Naive B cell (primary cell): ENCODE data around the gene FSTL3. TPM values are rescaled to one million over a fixed set of nuclear protein-coding genes. Genes with fewer than 3 reads are reported as not detected.
"Not testable (repeated sequence)": the region's sequence is repeated elsewhere in the genome, so short reads cannot be mapped to it uniquely, and the experiment has no call there.

Experiments
- ATAC-seq, 2 donors: fragments of 150-1000 bp; cut with Tn5 transposase; 2 replicates each; pipeline ENCODE4 v1.10.0; 2021; ENCODE audit warnings: low read depth in 2 of 2, mild to moderate bottlenecking in 2 of 2, moderate library complexity in 2 of 2
- DNase-seq: peaks from one replicate; pipeline ENCODE4 v3.0.0; 2022
- H3K27ac Mint-ChIP-seq, 6 donors: one replicate each; pipeline ENCODE4 v1.8.0; 2020 to 2022; ENCODE audit warnings: mild to moderate bottlenecking in 6 of 6, mixed read lengths in 6 of 6, moderate library complexity in 5 of 6, inconsistent platforms in 2 of 6
- H3K27me3 Mint-ChIP-seq, 3 donors: one replicate each; pipeline ENCODE4 v1.8.0; 2021 to 2022; ENCODE audit warnings: mixed read lengths in 3 of 3, mild to moderate bottlenecking in 1 of 3
- H3K36me3 Mint-ChIP-seq, 2 donors: one replicate each; pipeline ENCODE4 v1.8.0; 2020 to 2022; ENCODE audit warnings: mixed read lengths in 2 of 2, inconsistent platforms in 1 of 2, mild to moderate bottlenecking in 1 of 2
- H3K4me1 Mint-ChIP-seq, 3 donors: one replicate each; pipeline ENCODE4 v1.8.0; 2020 to 2022; ENCODE audit warnings: mixed read lengths in 3 of 3, inconsistent platforms in 1 of 3, mild to moderate bottlenecking in 1 of 3, moderate library complexity in 1 of 3
- H3K4me3 Mint-ChIP-seq, 8 donors: one replicate each; pipeline ENCODE4 v1.8.0; 2020 to 2022; ENCODE audit warnings: mild to moderate bottlenecking in 8 of 8, mixed read lengths in 8 of 8, moderate library complexity in 8 of 8, inconsistent platforms in 2 of 8
- H3K9me3 Mint-ChIP-seq, 7 donors: one replicate each; pipeline ENCODE4 v1.8.0; 2020 to 2022; ENCODE audit warnings: mixed read lengths in 7 of 7, mild to moderate bottlenecking in 5 of 7, inconsistent platforms in 2 of 7, moderate library complexity in 1 of 7
- polyA plus RNA-seq, 6 donors: library from polyadenylated mRNA; unstranded; fragments of 300-500 nt; fragmentation: Illumina TruSeq; gene quantifications; one replicate each; pipeline ENCODE4 v1.2.3, GENCODE V29; 2021; ENCODE audit warnings: low read depth in 6 of 6

FSTL3 gene
- polyA plus RNA-seq, 6 donors from 2014 or later, result 0.77 to 3.6 (median 2.8) TPM; not detected in 1

- ATAC-seq (peak; percentile 81 to 83), DNase-seq (no peak)
- H3K4me1 Mint-ChIP-seq, result peaks cover 7 to 15% (median 8%) of the 10 kb centered on the region in 3 donors
- peaks cover 0 to 24% (median 22%) of the 10 kb centered on the region in 3 donors for H3K27me3 Mint-ChIP-seq
- peak overlapping the region in 5 of 8 donors; percentile 25 to 65 (median 53) for H3K4me3 Mint-ChIP-seq
- no peaks in the 10 kb centered on the region for H3K9me3 Mint-ChIP-seq
- peak overlapping the region in 1 of 6 donors; percentile 59 for H3K27ac Mint-ChIP-seq
- H3K36me3 Mint-ChIP-seq, result no peaks in the 10 kb centered on the region
Observed at GRCh38 chr19:722553-723101, 46.4 kb downstream of the FSTL3 start.

- peaks cover 0 to 18% (median 17%) of the 10 kb centered on the region in 3 donors for H3K27me3 Mint-ChIP-seq
- peaks cover 7 to 12% (median 8%) of the 10 kb centered on the region in 3 donors for H3K4me1 Mint-ChIP-seq
- no peak for ATAC-seq
- no peaks in the 10 kb centered on the region for H3K9me3 Mint-ChIP-seq
- no peaks in the 10 kb centered on the region for H3K36me3 Mint-ChIP-seq
- no peak for DNase-seq
- H3K4me3 Mint-ChIP-seq, result peak overlapping the region in 5 of 8 donors; percentile 45 to 64 (median 56)
- H3K27ac Mint-ChIP-seq, result peak overlapping the region in 1 of 6 donors; percentile 79
Observed at GRCh38 chr19:723247-723646, 47.1 kb downstream of the FSTL3 start.

GRCh38 chr19:723714-724113 lies 47.5 kb downstream of the FSTL3 start:
- ATAC-seq (no peak), DNase-seq (no peak)
- Mint-ChIP-seq H3K4me3 (peak overlapping the region in 4 of 8 donors; percentile 16 to 64 (median 40)), H3K36me3 (no peaks in the 10 kb centered on the region), H3K27ac (peak overlapping the region in 1 of 6 donors; percentile 79), H3K9me3 (no peaks in the 10 kb centered on the region), H3K27me3 (peaks cover 0 to 14% (median 12%) of the 10 kb centered on the region in 3 donors), H3K4me1 (peaks cover 7 to 8% (median 8%) of the 10 kb centered on the region in 3 donors)

- H3K27ac Mint-ChIP-seq, result no peak overlapping the region
- peaks cover 7 to 8% (median 8%) of the 10 kb centered on the region in 3 donors for H3K4me1 Mint-ChIP-seq
- no peak for DNase-seq
- H3K36me3 Mint-ChIP-seq, result no peaks in the 10 kb centered on the region
- no peak for ATAC-seq
- no peaks in the 10 kb centered on the region for H3K9me3 Mint-ChIP-seq
- H3K4me3 Mint-ChIP-seq, result no peak overlapping the region
- peaks cover 0 to 11% (median 9%) of the 10 kb centered on the region in 3 donors for H3K27me3 Mint-ChIP-seq
Observed at GRCh38 chr19:725461-726089, 49.4 kb downstream of the FSTL3 start.

DNA sequence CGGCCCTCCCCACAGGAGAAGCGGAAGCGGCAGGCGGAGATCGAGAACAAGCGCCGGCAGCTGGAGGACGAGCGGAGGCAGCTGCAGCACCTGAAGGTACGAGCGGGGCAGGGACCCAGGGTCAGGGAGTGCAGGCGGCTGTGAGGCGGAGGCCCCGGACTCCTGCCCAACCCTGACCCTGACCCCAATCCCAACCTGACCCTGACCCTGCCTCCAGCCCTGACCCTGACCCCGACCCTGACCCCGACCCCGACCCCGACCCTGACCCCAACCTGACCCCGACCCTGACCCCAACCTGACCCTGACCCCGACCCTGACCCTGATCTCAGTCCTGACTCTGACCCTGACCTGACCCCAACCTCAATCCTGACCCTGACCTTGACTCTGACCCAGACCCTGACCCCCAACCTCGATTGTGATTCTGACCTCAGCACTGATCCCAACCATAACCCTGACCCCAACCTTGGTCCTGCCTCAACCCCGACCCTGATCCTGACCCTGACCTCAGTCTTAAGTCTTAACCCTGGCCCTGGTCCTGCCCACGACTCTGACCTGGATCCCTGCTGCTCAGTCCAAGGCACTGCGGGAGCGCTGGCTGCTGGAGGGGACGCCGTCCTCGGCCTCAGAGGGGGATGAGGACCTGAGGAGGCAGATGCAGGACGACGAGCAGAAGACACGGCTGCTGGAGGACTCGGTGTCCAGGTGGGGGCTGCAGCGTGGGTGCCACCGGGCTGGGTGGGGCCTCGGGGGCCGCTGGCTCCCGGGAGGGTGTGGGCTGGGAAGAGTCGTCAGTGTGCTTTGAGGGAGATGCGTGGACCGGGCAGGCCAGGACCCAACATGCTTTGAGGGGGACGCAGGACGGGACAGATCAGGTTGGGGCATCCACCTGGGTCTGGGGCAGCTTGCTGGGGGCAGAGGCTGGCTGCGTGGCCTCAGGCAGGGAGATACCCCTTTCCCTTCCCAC lies 51.1 kb downstream of the FSTL3 start:
- peaks cover 5 to 6% (median 5%) of the 10 kb centered on the region in 3 donors for H3K4me1 Mint-ChIP-seq
- H3K27me3 Mint-ChIP-seq, result peaks cover 0 to 9% (median 6%) of the 10 kb centered on the region in 3 donors
- H3K9me3 Mint-ChIP-seq, result no peaks in the 10 kb centered on the region
- H3K27ac Mint-ChIP-seq, result no peak overlapping the region
- no peaks in the 10 kb centered on the region for H3K36me3 Mint-ChIP-seq
- peak overlapping the region in 1 of 8 donors; percentile 51 for H3K4me3 Mint-ChIP-seq
- DNase-seq (no peak), ATAC-seq (no peak)

DNA sequence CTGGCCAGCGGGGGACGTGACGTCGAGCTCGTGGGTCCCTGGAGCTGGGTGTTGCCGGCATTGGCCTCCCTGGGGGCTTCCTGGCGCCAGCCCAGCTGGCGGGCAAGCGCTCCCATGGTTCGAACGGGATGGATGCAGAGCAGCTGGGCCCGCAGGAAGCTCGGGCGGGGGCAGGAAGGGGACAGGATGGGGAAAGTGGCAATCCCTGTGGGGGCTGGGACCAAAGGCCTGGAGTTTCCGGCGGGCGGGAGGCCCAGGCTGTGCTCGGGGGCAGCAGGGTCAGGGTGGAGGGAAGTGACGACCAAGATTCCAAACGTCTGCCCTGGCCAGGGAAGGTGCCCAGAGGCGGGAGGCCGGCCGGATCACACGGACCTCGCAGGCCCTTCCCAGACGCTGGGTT lies 51.8 kb downstream of the FSTL3 start:
- Mint-ChIP-seq H3K27me3 (peaks cover 0 to 9% (median 6%) of the 10 kb centered on the region in 3 donors), H3K4me3 (no peak overlapping the region), H3K27ac (no peak overlapping the region)

GRCh38 chr19:729564-729963 lies 53.4 kb downstream of the FSTL3 start:
- H3K27ac Mint-ChIP-seq, result peak overlapping the region in 1 of 6 donors; percentile 30
- not testable (repeated sequence) for H3K4me1 Mint-ChIP-seq, H3K27me3 Mint-ChIP-seq, H3K9me3 Mint-ChIP-seq, DNase-seq, ATAC-seq, H3K36me3 Mint-ChIP-seq, H3K4me3 Mint-ChIP-seq

More for the DNA sequence above, 51.8 kb downstream of the FSTL3 start:
- no peaks in the 10 kb centered on the region for H3K36me3 Mint-ChIP-seq
- no peaks in the 10 kb centered on the region for H3K9me3 Mint-ChIP-seq
- peaks cover 0 to 1% (median 0%) of the 10 kb centered on the region in 3 donors for H3K4me1 Mint-ChIP-seq
- DNase-seq, result no peak
- no peak for ATAC-seq

DNA sequence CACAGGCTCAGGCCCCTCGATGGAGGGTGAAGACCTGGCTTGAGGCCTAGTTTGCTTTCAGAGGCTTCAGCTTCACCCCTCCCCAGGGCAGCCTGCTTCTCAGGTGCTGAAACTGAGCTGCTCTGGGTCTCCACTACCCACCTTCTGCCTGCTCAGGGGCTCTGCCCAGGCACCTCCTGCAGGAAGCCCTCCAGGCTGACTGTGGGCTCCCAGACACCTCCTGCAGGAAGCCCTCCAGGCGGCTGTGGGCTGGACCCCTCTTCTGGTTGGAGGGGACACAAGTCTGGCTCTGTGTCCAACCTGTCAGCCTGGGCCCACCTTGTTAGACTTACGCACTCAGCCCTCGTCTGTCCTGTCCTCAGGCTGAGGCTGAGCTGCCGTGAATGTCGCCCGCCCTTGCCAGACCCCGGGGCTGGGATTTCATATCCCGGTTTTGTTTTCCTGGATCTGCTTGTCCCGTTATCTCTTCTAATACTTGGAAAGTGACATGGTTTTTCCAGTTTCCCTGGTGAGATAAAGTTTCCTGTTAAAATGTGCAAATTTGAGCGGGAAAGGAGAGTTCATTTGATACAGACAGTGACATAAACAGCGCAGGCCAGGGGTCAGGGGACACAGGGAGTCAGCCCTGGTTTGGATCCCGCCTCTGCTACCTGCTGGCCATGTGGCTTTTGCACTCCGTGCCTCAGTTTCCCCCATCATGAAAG lies 53.9 kb downstream of the FSTL3 start:
- no peak for DNase-seq
- peaks cover 5 to 8% (median 6%) of the 10 kb centered on the region in 3 donors for H3K4me1 Mint-ChIP-seq
- peaks cover 0 to 9% (median 6%) of the 10 kb centered on the region in 3 donors for H3K27me3 Mint-ChIP-seq
- H3K36me3 Mint-ChIP-seq, result no peaks in the 10 kb centered on the region
- ATAC-seq, result no peak
- peak overlapping the region in 1 of 6 donors; percentile 72 for H3K27ac Mint-ChIP-seq
- no peak overlapping the region for H3K4me3 Mint-ChIP-seq
- no peaks in the 10 kb centered on the region for H3K9me3 Mint-ChIP-seq

GRCh38 chr19:731000-731399 lies 54.8 kb downstream of the FSTL3 start:
- no peaks in the 10 kb centered on the region for H3K36me3 Mint-ChIP-seq
- peaks cover 0 to 9% (median 6%) of the 10 kb centered on the region in 3 donors for H3K27me3 Mint-ChIP-seq
- no peak for DNase-seq
- ATAC-seq, result no peak
- peaks cover 5 to 8% (median 6%) of the 10 kb centered on the region in 3 donors for H3K4me1 Mint-ChIP-seq
- H3K9me3 Mint-ChIP-seq, result no peaks in the 10 kb centered on the region
- peak overlapping the region in 1 of 6 donors; percentile 67 for H3K27ac Mint-ChIP-seq
- no peak overlapping the region for H3K4me3 Mint-ChIP-seq

GRCh38 chr19:732148-733069 lies 56.2 kb downstream of the FSTL3 start:
- Mint-ChIP-seq H3K36me3 (no peaks in the 10 kb centered on the region), H3K4me3 (no peak overlapping the region), H3K4me1 (peaks cover 5 to 10% (median 10%) of the 10 kb centered on the region in 3 donors), H3K27ac (no peak overlapping the region), H3K9me3 (no peaks in the 10 kb centered on the region), H3K27me3 (peaks cover 0 to 9% (median 5%) of the 10 kb centered on the region in 3 donors)
- ATAC-seq (no peak), DNase-seq (no peak)
